ENCODE results near the gene TACR1. TPM values are rescaled to one million over a fixed set of nuclear protein-coding genes. Genes with fewer than 3 reads are reported as not detected.

The TACR1 gene
- total RNA-seq, 2 donors from 2014 or later, result 0.07 to 0.16 TPM

DNA sequence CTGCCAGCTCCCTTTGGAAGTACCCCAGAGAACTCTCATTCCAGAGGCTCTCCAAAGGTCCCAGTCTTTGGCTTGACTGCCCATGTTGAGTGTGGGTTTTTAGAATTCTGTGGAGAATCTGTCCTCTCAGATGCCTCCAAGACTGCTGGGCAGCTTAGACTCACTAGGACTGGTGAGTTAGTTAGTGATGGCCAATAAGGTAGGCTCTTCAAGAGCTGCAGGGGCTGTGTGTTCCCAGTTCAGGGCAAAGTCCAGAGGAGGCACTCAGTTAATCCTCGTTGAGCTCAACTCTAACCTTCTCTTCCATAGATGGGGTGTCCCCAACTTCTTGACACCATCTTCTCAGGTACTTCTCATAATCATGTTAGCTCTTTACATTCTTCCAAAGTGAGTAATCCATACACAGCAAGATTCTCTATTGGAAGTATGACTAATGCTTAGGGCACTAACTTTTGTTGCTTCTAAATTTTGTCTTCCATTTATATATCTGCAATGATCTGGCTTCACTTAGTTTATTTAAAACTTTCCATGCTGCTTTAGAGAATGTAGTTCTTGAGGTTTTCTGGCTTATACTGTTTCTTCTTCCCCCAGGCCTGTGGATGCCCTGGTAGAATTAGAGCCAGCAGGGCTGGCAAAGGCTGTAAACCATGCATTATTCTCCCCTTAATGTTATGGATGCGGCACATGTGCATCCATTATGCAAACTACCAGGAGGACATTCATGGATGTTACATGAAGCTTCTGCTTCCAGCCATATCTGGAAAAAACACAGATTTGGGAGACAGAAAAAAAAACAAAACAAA is 151.9 kb downstream of the TACR1 start:
- peaks cover 0 to 21% of the 10 kb centered on the region in 2 donors for H3K4me1 ChIP-seq
- H3K27ac ChIP-seq, result no peak overlapping the region
- H3K36me3 ChIP-seq, result no peaks in the 10 kb centered on the region
- no peaks in the 10 kb centered on the region for H3K9me3 ChIP-seq
- H3K4me3 ChIP-seq, result no peak overlapping the region
- no peaks in the 10 kb centered on the region for H3K27me3 ChIP-seq
- TF ChIP-seq, protein P1, sequence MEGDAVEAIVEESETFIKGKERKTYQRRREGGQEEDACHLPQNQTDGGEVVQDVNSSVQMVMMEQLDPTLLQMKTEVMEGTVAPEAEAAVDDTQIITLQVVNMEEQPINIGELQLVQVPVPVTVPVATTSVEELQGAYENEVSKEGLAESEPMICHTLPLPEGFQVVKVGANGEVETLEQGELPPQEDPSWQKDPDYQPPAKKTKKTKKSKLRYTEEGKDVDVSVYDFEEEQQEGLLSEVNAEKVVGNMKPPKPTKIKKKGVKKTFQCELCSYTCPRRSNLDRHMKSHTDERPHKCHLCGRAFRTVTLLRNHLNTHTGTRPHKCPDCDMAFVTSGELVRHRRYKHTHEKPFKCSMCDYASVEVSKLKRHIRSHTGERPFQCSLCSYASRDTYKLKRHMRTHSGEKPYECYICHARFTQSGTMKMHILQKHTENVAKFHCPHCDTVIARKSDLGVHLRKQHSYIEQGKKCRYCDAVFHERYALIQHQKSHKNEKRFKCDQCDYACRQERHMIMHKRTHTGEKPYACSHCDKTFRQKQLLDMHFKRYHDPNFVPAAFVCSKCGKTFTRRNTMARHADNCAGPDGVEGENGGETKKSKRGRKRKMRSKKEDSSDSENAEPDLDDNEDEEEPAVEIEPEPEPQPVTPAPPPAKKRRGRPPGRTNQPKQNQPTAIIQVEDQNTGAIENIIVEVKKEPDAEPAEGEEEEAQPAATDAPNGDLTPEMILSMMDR (IDR thresholded peaks at IDR 0.05), result no peak
- no peak for DNase-seq (ENCODE audit: low spot score)

DNA sequence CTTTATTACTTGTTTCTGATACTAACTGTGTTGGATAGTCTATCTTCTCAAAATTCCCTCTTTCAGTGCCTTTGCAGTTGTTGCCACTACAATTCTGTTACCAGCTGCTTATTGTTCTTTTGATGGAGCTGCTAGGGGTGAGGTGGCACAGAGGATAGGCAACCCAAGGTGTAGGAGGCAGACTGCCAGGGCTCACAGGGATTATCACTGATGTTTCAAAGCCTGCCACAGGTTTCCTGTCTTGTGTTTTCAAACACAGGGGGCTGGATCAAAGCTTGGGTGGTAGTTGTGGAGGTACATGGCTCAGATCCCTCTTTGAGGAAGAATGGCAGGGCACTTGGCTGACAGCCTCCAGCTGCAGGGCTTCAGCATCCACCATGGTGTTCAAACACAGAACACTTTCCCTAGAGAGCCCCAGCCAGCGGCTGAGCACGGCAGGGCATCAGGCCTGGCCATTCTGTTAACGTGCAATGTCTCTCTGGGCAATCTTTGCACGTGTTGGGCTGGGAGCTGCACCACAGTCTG is 153.7 kb downstream of the TACR1 start:
- no peaks in the 10 kb centered on the region for H3K27me3 ChIP-seq
- H3K27ac ChIP-seq, result no peak overlapping the region
- H3K4me1 ChIP-seq, result peaks cover 0 to 26% of the 10 kb centered on the region in 2 donors
- no peak overlapping the region for H3K4me3 ChIP-seq
- H3K36me3 ChIP-seq, result no peaks in the 10 kb centered on the region
- no peak for DNase-seq (ENCODE audit: low spot score)
- TF ChIP-seq, protein P1 (IDR thresholded peaks at IDR 0.05), result no peak
- no peaks in the 10 kb centered on the region for H3K9me3 ChIP-seq

DNA sequence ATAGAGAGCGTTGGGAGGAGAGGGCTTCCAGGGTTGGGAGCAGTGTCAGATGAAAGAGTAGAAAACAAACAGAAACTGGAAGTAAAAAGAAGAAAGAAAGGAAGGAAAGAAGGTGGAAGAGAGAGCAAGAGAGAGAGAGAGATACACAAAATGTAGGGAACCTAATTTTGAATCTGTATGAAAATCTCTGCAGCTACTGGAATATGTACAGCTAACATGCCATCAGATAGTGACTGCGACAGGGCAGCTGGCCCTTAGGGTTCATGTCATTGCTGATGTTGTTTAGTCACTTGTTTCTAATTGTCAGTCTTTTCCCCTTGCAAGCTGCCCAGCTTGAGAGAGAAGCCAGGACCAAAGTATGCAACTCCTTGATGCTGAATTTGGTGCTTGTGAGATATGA is 155.0 kb downstream of the TACR1 start:
- Histone ChIP-seq H3K9me3 (no peaks in the 10 kb centered on the region), H3K4me1 (peaks cover 0 to 26% of the 10 kb centered on the region in 2 donors), H3K4me3 (no peak overlapping the region), H3K27me3 (no peaks in the 10 kb centered on the region), H3K36me3 (no peaks in the 10 kb centered on the region), H3K27ac (no peak overlapping the region)
- DNase-seq (ENCODE audit: low spot score), result no peak
- TF ChIP-seq, protein P1 (IDR thresholded peaks at IDR 0.05), result no peak

DNA sequence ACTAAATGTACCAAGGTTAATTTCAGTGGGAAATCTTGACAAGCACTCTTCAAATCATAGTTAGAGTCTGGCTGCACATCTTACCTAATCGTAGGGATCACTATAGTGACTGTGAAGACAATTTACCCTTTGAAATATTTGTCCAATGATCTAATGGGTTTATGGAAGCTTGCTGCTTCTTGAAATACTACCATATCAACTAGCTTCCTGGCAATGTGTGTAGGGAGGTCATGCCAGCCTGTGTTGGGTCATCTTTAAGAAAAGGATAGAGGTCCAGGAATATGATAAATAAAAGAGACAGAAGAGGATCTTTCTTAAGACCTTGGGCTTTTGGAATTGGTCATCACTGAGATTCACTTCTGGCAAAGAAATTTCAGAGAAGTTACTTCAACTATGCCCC is 156.5 kb downstream of the TACR1 start:
- no peak overlapping the region for H3K4me3 ChIP-seq
- H3K4me1 ChIP-seq, result peaks cover 0 to 19% of the 10 kb centered on the region in 2 donors
- TF ChIP-seq, protein P1 (IDR thresholded peaks at IDR 0.05), result no peak
- no peaks in the 10 kb centered on the region for H3K36me3 ChIP-seq
- no peak for DNase-seq (ENCODE audit: low spot score)
- H3K27me3 ChIP-seq, result no peaks in the 10 kb centered on the region
- H3K9me3 ChIP-seq, result no peaks in the 10 kb centered on the region
- no peak overlapping the region for H3K27ac ChIP-seq

DNA sequence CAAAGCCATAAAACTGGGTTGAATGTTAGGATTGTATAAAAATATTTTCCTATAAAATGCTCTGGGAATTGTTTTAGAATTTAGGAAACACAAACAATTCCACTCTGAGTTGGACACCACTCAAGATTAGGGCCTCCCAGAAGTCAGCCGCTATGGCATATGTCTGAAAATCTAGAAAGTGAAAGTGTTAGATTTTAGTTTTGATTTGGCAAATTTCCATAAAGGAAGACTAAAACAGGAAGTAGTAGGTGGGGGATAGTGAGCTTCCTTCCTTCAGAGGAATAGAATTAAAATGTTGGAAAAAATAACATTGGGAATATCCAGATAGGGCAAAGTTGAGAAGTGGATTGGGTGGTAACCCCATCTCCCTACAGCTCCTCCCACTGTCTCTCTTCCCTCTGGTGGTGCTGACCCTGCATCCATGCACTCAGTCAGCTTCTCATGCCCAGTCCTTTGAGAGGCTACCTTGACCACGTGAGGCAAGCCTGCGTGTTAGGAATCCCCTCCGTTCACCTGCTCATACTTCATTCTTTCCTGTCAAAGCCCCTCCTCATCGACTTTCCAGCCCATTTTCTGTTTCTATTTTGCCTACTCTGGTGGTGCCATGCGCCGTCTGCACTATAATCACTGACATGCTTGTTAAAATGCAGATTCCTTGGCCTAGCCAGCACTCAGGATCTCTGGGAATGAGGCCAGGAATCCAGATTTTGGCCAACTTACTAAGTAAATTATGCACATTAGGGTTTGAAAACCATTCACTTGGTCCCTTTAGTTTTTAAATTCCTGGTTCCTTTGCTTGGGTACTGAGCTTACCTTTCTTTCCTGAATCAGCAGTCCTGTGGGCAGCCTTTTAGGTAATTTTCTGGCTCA is 157.4 kb downstream of the TACR1 start:
- peak overlapping the region in 1 of 2 donors; percentile 15 for H3K27ac ChIP-seq

More for the DNA sequence above, 157.4 kb downstream of the TACR1 start:
- Histone ChIP-seq H3K4me3 (no peak overlapping the region), H3K27me3 (no peaks in the 10 kb centered on the region), H3K9me3 (no peaks in the 10 kb centered on the region), H3K4me1 (peaks cover 0 to 12% of the 10 kb centered on the region in 2 donors), H3K36me3 (no peaks in the 10 kb centered on the region)
- DNase-seq (ENCODE audit: low spot score), result no peak
- TF ChIP-seq, protein P1 (IDR thresholded peaks at IDR 0.05), result no peak
